ENCODE data around the gene IMP4.

The IMP4 gene

GRCh38 chr2:130336150-130336876 lies 6.4 kb upstream of the IMP4 start:
- in situ Hi-C loops (cut with HindIII; ENCODE audit: low sequenced_read_pairs), result no loop called here

DNA sequence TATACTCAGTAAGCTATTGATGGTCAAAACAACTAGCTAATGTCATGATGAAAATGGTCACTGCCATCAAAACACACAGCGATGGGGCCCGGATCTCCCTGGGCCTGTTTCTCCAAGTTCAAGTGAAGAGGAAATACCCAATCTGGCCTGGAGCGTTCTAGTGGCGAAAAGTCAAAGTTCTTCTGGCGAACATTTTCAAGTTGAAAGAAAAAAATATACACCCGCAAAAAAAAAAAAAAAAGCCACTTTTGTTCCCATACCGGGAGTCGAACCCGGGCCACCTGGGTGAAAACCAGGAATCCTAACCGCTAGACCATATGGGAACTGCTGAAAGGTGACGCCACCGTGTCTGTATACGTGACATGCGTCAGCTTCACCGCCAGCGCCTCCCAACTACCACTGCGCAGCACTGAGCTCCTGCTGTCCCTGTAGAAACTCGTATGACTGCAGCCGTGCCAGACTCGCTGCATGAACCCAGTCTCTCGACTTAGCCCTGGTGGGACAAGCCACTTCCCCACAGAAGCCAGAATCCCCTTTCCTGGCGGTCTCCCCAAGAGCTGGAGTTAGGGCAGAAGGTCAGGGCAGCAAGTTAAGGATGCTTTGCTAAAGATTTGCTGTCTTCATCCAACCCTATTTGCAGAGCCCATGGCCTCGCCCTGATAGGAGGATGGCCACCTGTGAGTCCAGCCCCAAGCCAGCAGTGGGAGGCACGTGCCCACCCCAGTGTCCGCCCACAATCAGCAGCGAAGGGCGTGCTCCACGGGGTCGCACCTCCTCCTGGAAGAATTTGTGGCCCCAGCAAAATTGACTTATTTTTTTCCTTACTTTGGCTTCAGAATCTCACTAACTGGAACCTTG lies 5.6 kb upstream of the IMP4 start:
- in situ Hi-C loops (cut with HindIII; ENCODE audit: low sequenced_read_pairs), result no loop called here

- in situ Hi-C loops (cut with HindIII; ENCODE audit: low sequenced_read_pairs), result no loop called here
Observed at GRCh38 chr2:130337735-130338325, 4.9 kb upstream of the IMP4 start.

- in situ Hi-C loops (cut with HindIII; ENCODE audit: low sequenced_read_pairs), result no loop called here
Observed at GRCh38 chr2:130338793-130339345, 3.8 kb upstream of the IMP4 start.

GRCh38 chr2:130339885-130340745 lies 2.6 kb upstream of the IMP4 start:
- in situ Hi-C loops (cut with HindIII; ENCODE audit: low sequenced_read_pairs), result no loop called here

DNA sequence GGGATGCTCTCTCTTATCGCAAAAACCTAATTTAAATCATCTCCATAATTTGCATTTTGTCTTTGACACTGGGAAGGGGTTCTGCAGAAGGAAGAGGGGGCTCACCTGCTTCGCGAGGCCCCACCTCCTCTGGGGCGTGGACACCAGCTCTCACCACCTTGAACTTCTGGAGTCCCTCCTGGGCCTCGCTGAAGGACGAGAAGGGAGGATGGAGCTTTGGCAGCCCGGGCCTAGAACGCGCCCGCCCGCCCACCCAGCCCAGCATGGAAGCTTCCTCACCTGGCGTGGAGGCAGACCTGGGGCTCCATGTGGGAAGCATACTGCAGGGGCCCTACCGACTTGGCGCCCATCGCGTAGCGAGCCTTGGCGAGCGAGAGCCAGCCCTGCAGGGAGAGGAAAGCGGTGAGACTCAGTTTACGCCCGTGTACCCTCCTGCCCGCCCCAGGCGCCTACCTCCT lies 1.1 kb upstream of the IMP4 start:
- in situ Hi-C loops (cut with HindIII; ENCODE audit: low sequenced_read_pairs), result no loop called here

- in situ Hi-C loops (cut with HindIII; ENCODE audit: low sequenced_read_pairs), result no loop called here
Observed at GRCh38 chr2:130342020-130342532, 621 bp upstream of the IMP4 start.

GRCh38 chr2:130344578-130344977 lies 1.9 kb downstream of the IMP4 start:
- in situ Hi-C loops (cut with HindIII; ENCODE audit: low sequenced_read_pairs), result no loop called here

GRCh38 chr2:130345091-130345490 lies 2.4 kb downstream of the IMP4 start:
- in situ Hi-C loops (cut with HindIII; ENCODE audit: low sequenced_read_pairs), result no loop called here

DNA sequence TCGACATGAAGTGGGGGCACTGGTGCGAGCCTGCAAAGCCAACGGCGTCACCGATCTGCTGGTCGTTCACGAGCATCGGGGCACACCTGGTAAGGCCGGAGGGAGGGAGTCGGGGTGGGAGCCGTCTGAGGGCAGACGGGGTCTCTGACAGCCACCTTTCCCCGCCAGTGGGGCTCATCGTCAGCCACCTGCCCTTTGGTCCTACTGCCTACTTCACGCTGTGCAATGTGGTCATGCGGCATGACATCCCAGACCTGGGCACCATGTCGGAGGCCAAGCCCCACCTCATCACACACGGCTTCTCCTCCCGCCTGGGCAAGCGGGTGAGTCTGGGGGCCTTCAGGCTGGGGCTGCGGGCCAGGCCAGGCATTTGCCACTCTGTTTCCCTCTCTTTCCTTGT lies 2.9 kb downstream of the IMP4 start:
- in situ Hi-C loops (cut with HindIII; ENCODE audit: low sequenced_read_pairs), result no loop called here

DNA sequence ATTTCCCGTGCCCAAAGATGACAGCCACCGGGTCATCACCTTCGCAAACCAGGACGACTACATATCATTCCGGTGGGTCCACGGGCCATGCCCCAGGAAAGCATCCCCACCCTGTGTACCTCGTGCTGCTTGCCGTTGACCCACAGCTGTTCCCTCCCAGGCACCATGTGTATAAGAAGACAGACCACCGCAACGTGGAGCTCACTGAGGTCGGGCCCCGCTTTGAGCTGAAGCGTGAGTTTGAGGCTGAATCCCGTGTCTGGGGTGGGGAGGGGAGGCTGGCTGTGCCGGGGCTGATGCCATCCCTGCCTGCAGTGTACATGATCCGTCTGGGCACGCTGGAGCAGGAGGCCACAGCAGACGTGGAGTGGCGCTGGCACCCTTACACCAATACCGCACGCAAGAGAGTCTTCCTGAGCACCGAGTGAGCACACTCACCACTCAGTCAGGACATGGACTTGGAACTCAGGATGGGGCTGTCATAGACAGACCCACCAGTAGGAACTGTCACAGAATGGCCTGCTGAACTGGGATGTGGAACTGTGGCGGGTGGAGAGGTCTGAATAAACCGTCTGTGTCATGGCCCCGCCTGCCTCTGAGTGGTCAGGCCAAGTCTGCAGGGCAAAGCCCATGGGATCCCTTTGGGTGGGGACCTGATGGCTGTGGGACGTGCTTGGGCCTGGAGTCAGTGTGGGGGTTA lies 3.5 kb downstream of the IMP4 start:
- in situ Hi-C loops (cut with HindIII; ENCODE audit: low sequenced_read_pairs), result no loop called here

GRCh38 chr2:130346741-130347066 lies 4.0 kb downstream of the IMP4 start:
- in situ Hi-C loops (cut with HindIII; ENCODE audit: low sequenced_read_pairs), result no loop called here

- in situ Hi-C loops (cut with HindIII; ENCODE audit: low sequenced_read_pairs), result no loop called here
Observed at GRCh38 chr2:130347220-130347925, 4.7 kb downstream of the IMP4 start.

GRCh38 chr2:130349174-130349573 lies 6.5 kb downstream of the IMP4 start:
- in situ Hi-C loops (cut with HindIII; ENCODE audit: low sequenced_read_pairs), result no loop called here

DNA sequence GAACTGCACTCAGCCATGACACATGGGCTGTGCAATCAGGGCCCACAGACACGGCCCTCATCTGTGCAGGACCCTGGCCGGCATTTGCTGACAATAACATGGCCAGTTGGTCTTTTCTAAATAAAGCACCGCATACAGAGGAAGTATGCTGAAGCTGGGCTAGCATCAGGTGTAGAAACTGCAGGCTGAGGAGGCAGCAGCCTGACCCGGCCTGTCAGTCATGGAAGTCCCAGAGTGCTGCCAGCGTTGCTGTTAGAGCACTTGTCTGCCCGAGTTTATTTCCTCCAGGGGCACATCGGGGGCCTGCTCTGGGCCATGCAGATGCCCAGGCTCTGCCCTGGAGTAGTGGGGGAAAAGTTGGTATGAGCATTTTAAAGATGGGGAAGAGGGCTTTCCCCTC lies 9.0 kb downstream of the IMP4 start:
- in situ Hi-C loops (cut with HindIII; ENCODE audit: low sequenced_read_pairs), result no loop called here

DNA sequence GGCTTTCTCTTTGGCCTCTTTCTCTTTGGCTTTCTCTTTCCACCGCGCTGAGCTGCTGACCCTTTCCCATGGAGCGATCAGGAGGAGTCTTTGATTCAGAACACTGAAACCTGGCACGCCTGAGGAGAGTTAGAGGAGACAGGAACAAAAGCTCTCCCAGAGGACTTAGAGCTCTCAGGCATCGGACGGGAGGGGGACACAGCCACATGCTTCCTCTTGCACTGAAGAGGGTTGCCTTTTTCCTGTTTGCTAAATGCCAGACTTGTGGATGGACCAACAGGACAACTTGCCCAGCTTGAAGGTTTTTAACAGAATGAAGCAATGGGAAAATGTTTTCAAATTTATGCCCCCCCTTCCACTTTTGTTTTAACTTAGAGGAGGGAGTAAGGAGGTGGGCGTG lies 9.5 kb downstream of the IMP4 start:
- in situ Hi-C loops (cut with HindIII; ENCODE audit: low sequenced_read_pairs), result no loop called here

GRCh38 chr2:130353291-130354138 lies 10.8 kb downstream of the IMP4 start:
- in situ Hi-C loops (cut with HindIII; ENCODE audit: low sequenced_read_pairs), result no loop called here

DNA sequence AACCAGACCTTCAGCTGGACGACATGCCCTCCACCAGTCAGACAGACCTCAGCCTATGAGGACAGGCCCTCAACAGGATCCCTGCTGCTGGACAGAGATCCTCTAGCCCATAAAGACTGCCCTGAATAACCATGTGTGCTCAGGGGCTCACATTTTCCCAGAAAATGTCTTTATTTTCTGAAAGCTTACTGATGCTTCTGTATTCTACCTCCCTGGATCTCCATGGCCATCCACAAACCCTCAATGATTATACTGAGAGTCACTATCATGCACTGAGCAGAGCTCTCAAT lies 11.4 kb downstream of the IMP4 start:
- in situ Hi-C loops (cut with HindIII; ENCODE audit: low sequenced_read_pairs), result no loop called here

DNA sequence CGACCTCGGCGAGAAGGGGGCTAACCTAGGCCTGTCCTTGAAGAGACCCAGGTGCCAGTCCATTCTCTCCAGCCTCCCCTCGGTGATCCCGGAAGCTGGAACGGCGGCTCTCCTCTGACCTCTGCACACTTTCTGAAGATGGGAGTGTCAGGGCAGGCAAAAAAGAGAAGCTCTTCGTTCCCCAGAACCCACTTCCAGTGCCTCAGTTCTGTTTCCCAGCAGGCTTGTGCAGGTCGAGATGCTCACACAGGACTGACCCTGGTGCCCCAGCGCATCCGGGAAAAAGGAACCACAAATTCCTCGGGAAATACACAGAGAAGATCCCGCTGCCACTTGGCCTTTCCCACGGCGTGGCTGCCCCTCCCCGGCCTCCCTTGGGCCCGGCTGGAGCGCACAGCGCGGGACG lies 12.5 kb downstream of the IMP4 start:
- in situ Hi-C loops (cut with HindIII; ENCODE audit: low sequenced_read_pairs), result no loop called here
